Endothelial cell (in vitro differentiated cells): ENCODE measurements around the gene GPR176. TPM values are rescaled to one million over a fixed set of nuclear protein-coding genes. Genes with fewer than 3 reads are reported as not detected.

ENCODE experiments used
- DNase-seq: peaks from one replicate; pipeline ENCODE4 v3.0.0; 2021; ENCODE audit warnings: low spot score
- H3K27ac Mint-ChIP-seq: one replicate; pipeline ENCODE4 v1.8.0; 2021; ENCODE audit warnings: mixed read lengths, inconsistent platforms; ENCODE audit not compliant: unreplicated experiment
- H3K27me3 Mint-ChIP-seq: one replicate; pipeline ENCODE4 v1.8.0; 2021; ENCODE audit warnings: mild to moderate bottlenecking, moderate library complexity, mixed read lengths, inconsistent platforms; ENCODE audit not compliant: unreplicated experiment
- H3K36me3 Mint-ChIP-seq: one replicate; pipeline ENCODE4 v1.8.0; 2021; ENCODE audit warnings: mild to moderate bottlenecking, low read depth, mixed read lengths, inconsistent platforms; ENCODE audit not compliant: unreplicated experiment
- H3K4me1 Mint-ChIP-seq: one replicate; pipeline ENCODE4 v1.8.0; 2021; ENCODE audit warnings: mild to moderate bottlenecking, mixed read lengths, inconsistent platforms; ENCODE audit not compliant: unreplicated experiment
- H3K4me3 Mint-ChIP-seq: one replicate; pipeline ENCODE4 v1.8.0; 2021; ENCODE audit warnings: mild to moderate bottlenecking, mixed read lengths, inconsistent platforms; ENCODE audit not compliant: unreplicated experiment
- H3K9me3 Mint-ChIP-seq: one replicate; pipeline ENCODE4 v1.8.0; 2021; ENCODE audit warnings: mixed read lengths, inconsistent platforms; ENCODE audit not compliant: unreplicated experiment
- CTCF ChIP-seq: fragments of 200-600 bp; sonication (generic); IDR thresholded peaks from one replicate; pipeline ENCODE4 v1.5.0; 2021; ENCODE audit warnings: antibody characterized with exemption; ENCODE audit not compliant: unreplicated experiment
- total RNA-seq: library from RNA; stranded (reverse); fragmentation: NEBNext Ultra II Directional; extraction: Animal tissue kit (Norgen Biotek cat#: 25700); gene quantifications from one replicate; pipeline ENCODE4 v1.2.1, GENCODE V29; 2021; ENCODE audit not compliant: unreplicated experiment

GPR176 gene
- total RNA-seq, 1 donor from 2014 or later, result 2.4 TPM

DNA sequence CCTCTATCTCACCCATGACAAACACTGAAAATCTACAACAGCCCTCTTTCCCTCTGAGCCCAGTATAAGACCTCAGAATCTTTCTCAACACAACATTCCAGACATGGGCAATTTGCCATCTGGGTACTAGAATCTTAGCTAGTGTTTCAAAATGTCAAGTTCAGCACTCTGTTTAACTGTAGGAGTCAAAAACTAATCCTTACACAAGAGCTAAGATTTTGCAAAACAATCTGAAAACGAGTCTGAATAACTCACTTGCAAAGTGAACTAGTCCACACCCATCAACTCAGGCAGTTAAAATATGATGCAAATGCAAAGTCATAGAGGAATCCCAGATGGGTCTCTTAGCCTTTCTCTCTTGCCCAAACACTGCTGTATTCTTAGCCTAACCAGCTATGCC is 67.8 kb downstream of the GPR176 start:
- TF ChIP-seq CTCF, result no peak
- H3K4me3 Mint-ChIP-seq, result no peak overlapping the region
- H3K9me3 Mint-ChIP-seq, result no peaks in the 10 kb centered on the region
- peaks cover 13% of the 10 kb centered on the region for H3K4me1 Mint-ChIP-seq
- H3K27ac Mint-ChIP-seq, result no peak overlapping the region
- no peaks in the 10 kb centered on the region for H3K27me3 Mint-ChIP-seq
- H3K36me3 Mint-ChIP-seq, result no peaks in the 10 kb centered on the region
- no peak for DNase-seq

- Mint-ChIP-seq H3K4me1 (peaks cover 13% of the 10 kb centered on the region), H3K9me3 (no peaks in the 10 kb centered on the region), H3K36me3 (no peaks in the 10 kb centered on the region), H3K27ac (no peak overlapping the region), H3K27me3 (no peaks in the 10 kb centered on the region), H3K4me3 (no peak overlapping the region)
- DNase-seq, result no peak
- TF ChIP-seq CTCF, result no peak
These were observed 68.5 kb downstream of the GPR176 start for GRCh38 chr15:39851500-39852092.

- Mint-ChIP-seq H3K27me3 (no peaks in the 10 kb centered on the region), H3K9me3 (no peaks in the 10 kb centered on the region), H3K27ac (no peak overlapping the region), H3K36me3 (no peaks in the 10 kb centered on the region), H3K4me3 (no peak overlapping the region), H3K4me1 (peaks cover 8% of the 10 kb centered on the region)
- no peak for TF ChIP-seq CTCF
- DNase-seq, result no peak
These were observed 69.6 kb downstream of the GPR176 start for GRCh38 chr15:39850436-39850835.

GRCh38 chr15:39846108-39846507 is 74.0 kb downstream of the GPR176 start:
- no peak overlapping the region for H3K27ac Mint-ChIP-seq
- H3K4me3 Mint-ChIP-seq, result no peak overlapping the region
- no peak for TF ChIP-seq CTCF
- H3K36me3 Mint-ChIP-seq, result no peaks in the 10 kb centered on the region
- H3K9me3 Mint-ChIP-seq, result no peaks in the 10 kb centered on the region
- H3K27me3 Mint-ChIP-seq, result no peaks in the 10 kb centered on the region
- peaks cover 3% of the 10 kb centered on the region for H3K4me1 Mint-ChIP-seq
- no peak for DNase-seq

DNA sequence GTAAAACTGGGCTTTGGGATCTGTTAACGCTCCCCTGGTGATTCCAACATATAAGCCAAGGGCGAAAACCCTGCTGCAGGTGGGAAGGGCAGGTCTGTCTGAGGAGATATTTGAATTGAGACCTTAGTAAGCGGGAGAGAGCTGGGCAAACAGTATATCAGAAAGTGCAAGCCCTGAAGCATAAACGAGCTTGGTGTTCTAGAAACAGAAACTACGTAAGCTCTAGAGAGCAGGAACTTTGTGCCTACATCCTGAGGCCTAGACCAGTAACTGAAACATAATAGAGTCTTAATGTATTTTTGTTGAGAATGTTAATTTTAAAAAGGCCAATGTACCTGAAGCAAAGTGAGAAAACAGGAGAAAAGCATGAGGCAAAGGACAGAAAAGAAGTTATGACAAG is 74.5 kb downstream of the GPR176 start:
- Mint-ChIP-seq H3K4me1 (peaks cover 3% of the 10 kb centered on the region), H3K4me3 (no peak overlapping the region), H3K36me3 (no peaks in the 10 kb centered on the region), H3K27ac (no peak overlapping the region), H3K27me3 (no peaks in the 10 kb centered on the region), H3K9me3 (no peaks in the 10 kb centered on the region)
- no peak for DNase-seq
- no peak for TF ChIP-seq CTCF
